Measurements from ENCODE around the gene EEF1E1. TPM values are rescaled to one million over a fixed set of nuclear protein-coding genes. Genes with fewer than 3 reads are reported as not detected.

The EEF1E1 gene
- total RNA-seq, 1 donor from 2014 or later: 35.8 TPM

DNA sequence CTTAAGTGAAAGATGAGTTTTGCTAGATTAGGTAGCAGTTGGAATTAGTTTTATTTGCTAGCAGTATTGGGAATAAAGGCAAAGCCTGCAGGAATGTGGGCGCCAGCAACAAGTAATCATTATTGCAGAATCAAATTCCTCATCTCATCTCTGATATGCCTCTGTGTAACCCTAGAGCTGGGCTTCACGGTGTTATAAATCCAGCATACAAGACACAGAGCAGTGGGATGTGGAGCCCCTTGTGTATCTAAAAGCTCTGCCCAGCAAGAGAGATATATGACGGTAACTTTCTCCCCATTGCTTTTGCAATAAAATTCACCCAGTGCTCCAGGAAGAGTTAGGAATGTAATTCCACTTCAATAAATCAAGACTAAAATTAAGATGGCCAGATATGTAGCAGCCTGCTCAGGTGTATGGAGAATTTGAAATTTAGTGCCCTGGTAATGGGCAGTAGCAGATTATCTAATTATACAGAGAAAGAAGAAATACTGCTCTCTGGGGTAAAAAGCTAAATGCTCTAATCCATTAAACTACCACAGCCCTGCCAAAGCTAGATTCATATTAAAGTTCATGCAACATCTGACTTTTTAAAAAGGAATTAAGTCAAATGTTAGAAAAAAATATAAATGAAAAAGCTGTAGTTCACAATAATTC, 32.6 kb downstream of the EEF1E1 start:
- H3K4me3 Mint-ChIP-seq (ENCODE audit: low read depth): no peak overlapping the region
- H3K4me1 Mint-ChIP-seq (ENCODE audit: low read depth): peaks cover 10% of the 10 kb centered on the region
- no peaks in the 10 kb centered on the region for H3K9me3 Mint-ChIP-seq (ENCODE audit: low read depth)
- no peaks in the 10 kb centered on the region for H3K27me3 Mint-ChIP-seq
- no peak for DNase-seq (ENCODE audit: low spot score, unreplicated experiment)
- no peaks in the 10 kb centered on the region for H3K36me3 Mint-ChIP-seq (ENCODE audit: insufficient read depth)
- TF ChIP-seq CTCF (IDR thresholded peaks at IDR 0.05; ENCODE audit: unreplicated experiment): no peak
- no peak overlapping the region for H3K27ac Mint-ChIP-seq

DNA sequence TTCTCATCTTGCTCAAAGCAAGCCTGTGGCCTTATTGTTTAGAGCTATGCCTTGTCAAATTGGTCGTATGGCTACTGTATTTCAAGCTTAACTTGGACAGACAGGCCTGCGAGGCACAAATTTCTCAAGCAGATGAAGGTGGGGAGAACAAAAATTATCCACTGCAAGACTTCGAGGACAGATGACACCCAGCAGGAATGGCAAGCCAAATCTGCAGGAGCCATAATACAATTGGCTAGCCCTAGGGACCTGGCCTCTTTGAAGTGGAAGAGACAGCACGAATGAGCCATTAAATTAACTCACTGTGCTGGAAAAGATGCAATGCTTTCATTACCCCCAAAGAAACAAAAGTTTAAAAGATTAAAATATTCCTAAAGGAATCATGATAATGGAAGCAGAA, 33.2 kb downstream of the EEF1E1 start:
- DNase-seq (ENCODE audit: low spot score, unreplicated experiment): no peak
- H3K4me3 Mint-ChIP-seq (ENCODE audit: low read depth): no peak overlapping the region
- no peak overlapping the region for H3K27ac Mint-ChIP-seq
- no peaks in the 10 kb centered on the region for H3K36me3 Mint-ChIP-seq (ENCODE audit: insufficient read depth)
- H3K27me3 Mint-ChIP-seq: no peaks in the 10 kb centered on the region
- H3K4me1 Mint-ChIP-seq (ENCODE audit: low read depth): peaks cover 9% of the 10 kb centered on the region
- no peaks in the 10 kb centered on the region for H3K9me3 Mint-ChIP-seq (ENCODE audit: low read depth)
- TF ChIP-seq CTCF (IDR thresholded peaks at IDR 0.05; ENCODE audit: unreplicated experiment): no peak

DNA sequence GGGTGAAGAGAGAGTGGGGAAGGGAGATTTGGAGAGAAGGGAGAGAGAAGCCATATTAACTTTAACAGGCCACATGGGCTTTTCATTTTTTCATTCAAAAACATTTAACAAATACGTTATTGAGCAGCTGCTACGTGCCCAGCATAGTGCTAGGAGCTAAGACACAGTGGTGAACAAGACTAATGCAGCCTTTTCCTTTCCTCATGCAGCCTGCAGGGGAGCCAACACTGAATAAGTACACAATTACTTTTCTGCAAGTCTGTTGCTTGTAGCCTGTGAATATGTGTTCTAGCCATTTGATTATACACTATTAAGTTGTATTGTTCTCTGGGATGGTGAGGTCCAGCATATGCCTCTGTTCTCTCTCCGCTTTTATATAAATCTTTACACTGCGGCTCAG, 36.2 kb downstream of the EEF1E1 start:
- Mint-ChIP-seq H3K36me3 (ENCODE audit: insufficient read depth) (peaks cover 2% of the 10 kb centered on the region), H3K9me3 (ENCODE audit: low read depth) (no peaks in the 10 kb centered on the region), H3K4me1 (ENCODE audit: low read depth) (peaks cover 10% of the 10 kb centered on the region), H3K4me3 (ENCODE audit: low read depth) (no peak overlapping the region), H3K27ac (peak overlapping the region; percentile 53), H3K27me3 (no peaks in the 10 kb centered on the region)
- TF ChIP-seq CTCF (IDR thresholded peaks at IDR 0.05; ENCODE audit: unreplicated experiment): peak; percentile 8
- no peak for DNase-seq (ENCODE audit: low spot score, unreplicated experiment)

DNA sequence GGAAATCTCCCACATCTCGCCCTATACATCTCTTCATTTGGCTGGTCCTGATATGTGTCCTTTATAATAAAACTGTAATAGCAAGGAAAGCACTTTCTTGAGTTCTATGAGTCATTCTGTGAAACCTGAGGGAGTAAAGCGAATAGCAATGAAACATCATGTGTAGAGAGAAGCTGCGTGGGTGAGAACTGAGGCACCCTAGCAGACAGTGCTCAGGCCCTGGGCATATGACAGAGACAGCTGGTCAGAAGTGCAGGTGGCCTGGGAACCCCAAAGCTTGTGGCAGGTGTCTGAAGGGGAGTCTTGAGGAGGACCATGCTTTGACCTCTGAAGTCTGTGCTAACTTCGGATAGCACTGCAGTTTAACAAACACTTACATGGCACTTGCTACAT, 36.8 kb downstream of the EEF1E1 start:
- no peak for DNase-seq (ENCODE audit: low spot score, unreplicated experiment)
- Mint-ChIP-seq H3K4me3 (ENCODE audit: low read depth) (no peak overlapping the region), H3K4me1 (ENCODE audit: low read depth) (peaks cover 10% of the 10 kb centered on the region), H3K27ac (no peak overlapping the region), H3K9me3 (ENCODE audit: low read depth) (no peaks in the 10 kb centered on the region), H3K36me3 (ENCODE audit: insufficient read depth) (peaks cover 2% of the 10 kb centered on the region), H3K27me3 (no peaks in the 10 kb centered on the region)
- no peak for TF ChIP-seq CTCF (IDR thresholded peaks at IDR 0.05; ENCODE audit: unreplicated experiment)

DNA sequence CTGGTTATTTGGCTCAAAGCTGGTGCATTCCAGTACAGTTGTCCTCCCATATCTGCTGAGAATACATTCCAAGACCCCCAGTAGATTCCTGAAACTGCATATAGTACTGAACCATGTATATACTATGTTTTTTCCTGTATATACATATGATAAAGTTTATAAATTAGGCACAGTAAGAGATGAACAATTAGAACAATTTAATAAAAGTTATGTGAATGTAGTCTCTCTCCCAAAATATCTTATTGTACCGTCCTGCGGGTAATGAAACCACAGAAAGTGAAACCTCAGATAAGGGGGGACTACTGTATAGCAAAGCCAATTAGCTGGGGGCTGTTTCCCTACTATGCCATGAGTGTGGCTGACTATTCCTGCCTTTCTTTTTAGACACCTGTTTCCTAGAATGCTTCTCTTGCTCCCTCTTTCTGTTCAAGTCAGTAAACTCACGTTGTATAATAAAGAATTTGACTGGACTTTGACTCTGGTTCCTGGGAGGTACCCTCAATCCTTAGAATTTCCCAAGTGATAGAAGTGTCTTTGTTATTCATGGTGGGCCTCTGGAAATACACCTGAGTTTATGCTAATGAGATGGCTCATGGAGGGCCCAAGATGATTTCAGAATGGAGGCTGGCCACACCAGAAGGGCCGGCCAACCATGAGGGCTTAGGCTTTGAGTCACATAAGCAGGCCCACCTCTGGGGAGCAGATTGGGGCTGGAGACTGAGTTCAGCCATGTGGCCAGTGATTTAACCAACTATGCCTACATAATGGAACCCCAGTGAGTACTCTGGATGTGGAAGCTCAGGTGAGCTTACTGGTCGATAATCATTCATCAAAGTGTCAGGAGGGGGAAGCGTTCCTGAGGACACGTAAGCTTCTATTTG, 37.5 kb downstream of the EEF1E1 start:
- peak overlapping the region; percentile 90 for H3K27ac Mint-ChIP-seq
- no peaks in the 10 kb centered on the region for H3K9me3 Mint-ChIP-seq (ENCODE audit: low read depth)
- peaks cover 13% of the 10 kb centered on the region for H3K4me1 Mint-ChIP-seq (ENCODE audit: low read depth)
- DNase-seq (ENCODE audit: low spot score, unreplicated experiment): no peak
- H3K4me3 Mint-ChIP-seq (ENCODE audit: low read depth): peak overlapping the region; percentile 95
- no peaks in the 10 kb centered on the region for H3K27me3 Mint-ChIP-seq
- H3K36me3 Mint-ChIP-seq (ENCODE audit: insufficient read depth): peaks cover 2% of the 10 kb centered on the region
- no peak for TF ChIP-seq CTCF (IDR thresholded peaks at IDR 0.05; ENCODE audit: unreplicated experiment)
